Thyroid gland (tissue), 4 donors: ENCODE data around the gene GOLT1B. TPM values are rescaled to one million over a fixed set of nuclear protein-coding genes. Genes with fewer than 3 reads are reported as not detected.

Source experiments
- DNase-seq, 2 donors: peaks; one replicate each; pipeline ENCODE4 v3.0.0-alpha.2; 2019
- H3K27ac ChIP-seq, 3 donors: fragments of 200-600 bp; sonication (generic); 1 replicate in 2 of 3; 2 replicates in 1 of 3; pipeline ENCODE4 v1.5.1; 2016 to 2019; ENCODE audit warnings: mild to moderate bottlenecking in 1 of 3, moderate library complexity in 1 of 3
- H3K27me3 ChIP-seq: fragments of 200-600 bp; sonication (generic); one replicate; pipeline ENCODE4 v1.5.1; 2019
- H3K36me3 ChIP-seq, 2 donors: fragments of 200-600 bp; sonication (generic); one replicate each; pipeline ENCODE4 v1.5.1; 2016 to 2019
- H3K4me1 ChIP-seq, 2 donors: fragments of 200-600 bp; sonication (generic); one replicate each; pipeline ENCODE4 v1.5.1; 2017 to 2019
- H3K4me3 ChIP-seq, 3 donors: fragments of 200-600 bp; sonication (generic); replicated peaks in 1 of 3; 1 replicate in 2 of 3; 2 replicates in 1 of 3; pipeline ENCODE4 v1.5.1; 2016; ENCODE audit warnings: mild to moderate bottlenecking in 1 of 3
- H3K9me3 ChIP-seq: fragments of 200-600 bp; sonication (generic); one replicate; pipeline ENCODE4 v1.5.1; 2017
- POLR2A ChIP-seq, 2 donors: fragments of 450-650 bp; IDR thresholded peaks; one replicate each; pipeline ENCODE4 v1.6.1; 2017; ENCODE audit warnings: antibody characterized with exemption in 2 of 2, mild to moderate bottlenecking in 2 of 2, moderate library complexity in 1 of 2
- WGBS, 2 donors: methylation state at CpG; one replicate each; pipeline ENCODE4 v1.1.5; 2017; 5-methylcytosine and 5-hydroxymethylcytosine counted together
- intact Hi-C: fragments of 100-400 bp; cut with DNase I; formaldehyde crosslinking; loops from one replicate; pipeline ENCODE4 v1.15.1; 2023
- total RNA-seq, 4 donors: library from RNA; depleted of rRNA; stranded (reverse); fragments of >200 nt; gene quantifications; one replicate each; pipeline ENCODE4 v1.2.3, GENCODE V29; 2016
- TF ChIP-seq, protein P1 (sequence below), 6 experiments: fragments of 200-600 bp in 3 of 6; fragments of 450-650 bp in 3 of 6; sonication (generic) in 3 of 6; IDR thresholded peaks; one replicate each; pipeline ENCODE4 v1.5.1; 2016 to 2019; ENCODE audit warnings: antibody characterized with exemption in 6 of 6, mild to moderate bottlenecking in 2 of 6, inconsistent platforms in 1 of 6, moderate library complexity in 1 of 6

The GOLT1B gene
- total RNA-seq, 4 donors from 2014 or later = 22.5 to 108 (median 40.1) TPM

DNA sequence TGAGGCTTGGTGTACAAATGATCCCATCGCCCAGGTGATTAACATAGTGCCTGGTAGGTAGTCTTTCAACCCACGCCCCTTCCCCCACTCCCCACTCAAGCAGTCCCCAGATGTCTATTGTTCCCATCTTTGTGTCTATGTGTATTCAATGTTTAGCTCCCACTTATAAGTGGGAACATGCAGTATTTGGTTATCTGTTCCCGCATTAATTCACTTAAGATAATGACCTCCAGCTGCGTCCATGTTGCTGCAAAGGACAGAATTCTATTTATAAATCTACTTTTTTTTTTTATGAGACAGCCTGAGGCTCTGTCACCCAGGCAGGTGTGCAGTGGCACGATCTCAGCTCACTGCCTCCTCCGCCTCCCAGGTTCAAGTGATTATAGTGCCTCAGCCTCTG lies 40.2 kb downstream of the GOLT1B start:
- no peak overlapping the region for H3K27ac ChIP-seq
- no peaks in the 10 kb centered on the region for H3K27me3 ChIP-seq
- no peaks in the 10 kb centered on the region for H3K36me3 ChIP-seq
- no peak for DNase-seq
- H3K4me3 ChIP-seq = no peak overlapping the region
- no peaks in the 10 kb centered on the region for H3K4me1 ChIP-seq
- no peaks in the 10 kb centered on the region for H3K9me3 ChIP-seq
- 96% methylated on average over 6 of the region's 6 CpGs for WGBS, 2 donors
- no peak for TF ChIP-seq POLR2A (IDR thresholded peaks at IDR 0.05)
- TF ChIP-seq, protein P1, sequence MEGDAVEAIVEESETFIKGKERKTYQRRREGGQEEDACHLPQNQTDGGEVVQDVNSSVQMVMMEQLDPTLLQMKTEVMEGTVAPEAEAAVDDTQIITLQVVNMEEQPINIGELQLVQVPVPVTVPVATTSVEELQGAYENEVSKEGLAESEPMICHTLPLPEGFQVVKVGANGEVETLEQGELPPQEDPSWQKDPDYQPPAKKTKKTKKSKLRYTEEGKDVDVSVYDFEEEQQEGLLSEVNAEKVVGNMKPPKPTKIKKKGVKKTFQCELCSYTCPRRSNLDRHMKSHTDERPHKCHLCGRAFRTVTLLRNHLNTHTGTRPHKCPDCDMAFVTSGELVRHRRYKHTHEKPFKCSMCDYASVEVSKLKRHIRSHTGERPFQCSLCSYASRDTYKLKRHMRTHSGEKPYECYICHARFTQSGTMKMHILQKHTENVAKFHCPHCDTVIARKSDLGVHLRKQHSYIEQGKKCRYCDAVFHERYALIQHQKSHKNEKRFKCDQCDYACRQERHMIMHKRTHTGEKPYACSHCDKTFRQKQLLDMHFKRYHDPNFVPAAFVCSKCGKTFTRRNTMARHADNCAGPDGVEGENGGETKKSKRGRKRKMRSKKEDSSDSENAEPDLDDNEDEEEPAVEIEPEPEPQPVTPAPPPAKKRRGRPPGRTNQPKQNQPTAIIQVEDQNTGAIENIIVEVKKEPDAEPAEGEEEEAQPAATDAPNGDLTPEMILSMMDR (IDR thresholded peaks at IDR 0.05) = no peak
- intact Hi-C loops = no loop called here

DNA sequence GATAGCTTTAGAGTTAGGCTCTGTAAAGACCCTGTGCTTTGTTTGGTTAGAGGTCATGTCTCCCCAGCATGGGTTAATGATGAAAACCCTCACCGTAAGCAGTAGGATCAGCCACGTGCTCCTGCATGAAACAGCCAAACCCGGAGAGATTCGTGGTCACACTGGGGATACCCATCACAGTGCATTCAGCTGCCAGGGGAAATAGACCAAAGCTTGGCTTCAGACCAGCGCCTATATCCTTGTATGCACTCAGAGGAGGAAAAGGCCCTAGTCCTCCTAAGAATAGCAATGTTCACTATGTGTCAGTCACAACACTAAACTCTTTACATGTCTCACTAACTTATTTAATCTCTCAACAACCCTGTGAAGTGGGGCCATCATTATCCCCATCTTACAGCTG lies 40.8 kb downstream of the GOLT1B start:
- TF ChIP-seq, protein P1 (IDR thresholded peaks at IDR 0.05) = no peak
- no peak for TF ChIP-seq POLR2A (IDR thresholded peaks at IDR 0.05)
- intact Hi-C loops = no loop called here
- 63 to 70% methylated on average over 5 of the region's 5 CpGs for WGBS, 2 donors

DNA sequence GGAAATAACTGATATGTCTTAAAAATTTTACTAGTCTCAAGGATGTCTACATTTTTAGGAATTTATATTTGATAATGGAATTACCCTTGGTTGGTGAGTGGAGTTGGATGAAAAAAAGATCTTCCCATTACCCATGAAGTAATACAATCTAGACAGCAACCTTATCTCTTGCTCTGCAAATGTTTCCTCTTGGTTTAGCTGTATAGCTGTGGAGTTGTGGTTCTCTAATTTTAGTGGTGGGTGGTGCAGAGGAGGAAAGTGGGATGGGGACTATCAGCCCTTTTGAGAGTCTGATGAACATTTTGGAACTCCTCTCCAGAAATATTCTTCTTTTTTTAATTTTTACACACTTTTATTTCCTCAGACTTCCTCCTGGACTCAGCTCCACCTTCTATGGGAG lies 41.6 kb downstream of the GOLT1B start:
- intact Hi-C loops = no loop called here
- TF ChIP-seq POLR2A (IDR thresholded peaks at IDR 0.05) = no peak
- TF ChIP-seq, protein P1 (IDR thresholded peaks at IDR 0.05) = no peak
- Histone ChIP-seq H3K9me3 (no peaks in the 10 kb centered on the region), H3K36me3 (no peaks in the 10 kb centered on the region), H3K27me3 (no peaks in the 10 kb centered on the region), H3K27ac (no peak overlapping the region), H3K4me1 (no peaks in the 10 kb centered on the region), H3K4me3 (no peak overlapping the region)
- DNase-seq = no peak

More for the DNA sequence above, 40.8 kb downstream of the GOLT1B start:
- Histone ChIP-seq H3K4me1 (no peaks in the 10 kb centered on the region), H3K36me3 (no peaks in the 10 kb centered on the region), H3K4me3 (no peak overlapping the region), H3K27me3 (no peaks in the 10 kb centered on the region), H3K27ac (no peak overlapping the region), H3K9me3 (no peaks in the 10 kb centered on the region)
- no peak for DNase-seq

DNA sequence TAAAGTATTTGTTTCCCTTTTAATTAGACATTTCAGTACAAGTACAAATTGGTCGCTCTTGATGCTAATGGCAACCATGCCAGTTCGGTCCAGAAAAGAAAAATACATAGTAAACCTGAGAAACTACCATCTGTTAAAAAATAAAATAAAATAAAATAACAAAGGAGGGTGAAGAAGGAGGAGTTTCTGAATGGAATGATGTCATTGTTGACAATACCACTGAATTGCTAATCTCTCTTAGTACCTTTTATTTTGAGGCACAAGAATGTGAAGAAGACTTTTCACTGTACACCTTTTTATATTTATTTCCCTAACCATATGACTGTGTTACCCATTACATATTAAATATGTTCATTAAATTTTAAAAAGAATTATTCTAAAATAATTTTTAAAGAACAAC lies 44.0 kb downstream of the GOLT1B start:
- H3K4me1 ChIP-seq = no peaks in the 10 kb centered on the region
- TF ChIP-seq, protein P1 (IDR thresholded peaks at IDR 0.05) = no peak
- intact Hi-C loops = no loop called here
- H3K4me3 ChIP-seq = no peak overlapping the region
- H3K36me3 ChIP-seq = no peaks in the 10 kb centered on the region
- 87 to 90% methylated on average over 2 of the region's 2 CpGs for WGBS, 2 donors
- H3K27me3 ChIP-seq = no peaks in the 10 kb centered on the region
- no peaks in the 10 kb centered on the region for H3K9me3 ChIP-seq
- DNase-seq = no peak
- no peak overlapping the region for H3K27ac ChIP-seq

DNA sequence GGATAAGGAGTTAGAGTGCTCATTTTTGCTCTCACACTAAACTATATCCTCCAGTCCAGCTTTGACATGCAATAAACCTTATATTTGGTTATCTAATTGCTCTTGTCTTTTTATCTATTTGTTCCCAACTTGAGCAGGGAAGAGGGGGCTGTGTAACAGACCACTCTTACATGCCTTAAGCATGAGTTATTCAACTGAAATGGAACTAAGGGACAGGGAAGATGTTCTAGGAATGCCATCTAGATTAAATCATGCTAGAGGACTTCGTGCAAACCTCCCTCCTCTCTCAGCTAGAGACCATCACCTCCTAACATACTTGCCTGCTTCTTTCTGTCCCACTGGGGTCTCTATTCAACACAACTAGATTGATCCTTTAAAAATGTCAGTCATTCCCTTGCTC lies 45.1 kb downstream of the GOLT1B start:
- TF ChIP-seq, protein P1 (IDR thresholded peaks at IDR 0.05) = no peak
- TF ChIP-seq POLR2A (IDR thresholded peaks at IDR 0.05) = no peak
- Histone ChIP-seq H3K36me3 (no peaks in the 10 kb centered on the region), H3K4me1 (peaks cover 3 to 5% of the 10 kb centered on the region in 2 donors), H3K27ac (no peak overlapping the region), H3K4me3 (no peak overlapping the region), H3K9me3 (no peaks in the 10 kb centered on the region), H3K27me3 (no peaks in the 10 kb centered on the region)
- no peak for DNase-seq
- 0 to 28% methylated on average over 1 of the region's 1 CpG for WGBS, 2 donors
- intact Hi-C loops = no loop called here
